NCI-H526 (cell line): ENCODE results near the gene DGKG.
A peak's percentile ranks its signal among the peaks of the same experiment; 100 is the strongest.

Experiments used
- DNase-seq, 2 experiments: peaks; one replicate each; lab custom pipeline; 2025; lab: John Stamatoyannopoulos, UW

Gene DGKG

DNA sequence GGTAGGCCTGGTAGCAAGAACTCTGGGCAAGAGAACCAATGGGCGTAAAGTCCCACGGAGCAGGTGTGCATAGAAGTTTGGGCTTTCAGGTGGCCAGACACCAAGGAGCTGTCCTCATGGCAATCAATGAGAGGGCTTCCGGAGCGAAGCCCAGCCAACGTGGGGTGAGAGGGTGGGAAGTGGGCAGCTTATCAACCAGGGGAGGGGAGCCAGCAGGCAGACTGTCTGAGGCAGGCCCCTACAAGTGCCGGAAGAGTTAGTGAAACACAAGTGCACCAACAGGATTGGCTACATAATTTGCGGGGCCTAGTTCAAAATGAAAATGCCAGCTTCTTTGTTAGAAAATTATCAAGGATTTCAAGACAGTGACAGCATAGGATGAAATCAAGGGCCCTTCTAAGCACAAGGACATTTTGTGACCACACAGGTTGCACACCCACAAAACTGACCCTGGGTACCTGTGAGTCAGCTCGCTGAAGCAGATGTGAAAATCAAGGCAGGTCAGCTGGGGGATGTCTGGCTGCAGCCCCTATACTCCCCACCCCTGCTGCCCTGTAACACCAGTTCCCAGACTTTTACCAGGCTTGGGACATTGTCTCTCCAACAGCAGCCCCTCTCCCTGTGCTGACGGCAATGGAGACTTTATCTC lies 151.1 kb downstream of the DGKG start:
- no peak for DNase-seq

DNA sequence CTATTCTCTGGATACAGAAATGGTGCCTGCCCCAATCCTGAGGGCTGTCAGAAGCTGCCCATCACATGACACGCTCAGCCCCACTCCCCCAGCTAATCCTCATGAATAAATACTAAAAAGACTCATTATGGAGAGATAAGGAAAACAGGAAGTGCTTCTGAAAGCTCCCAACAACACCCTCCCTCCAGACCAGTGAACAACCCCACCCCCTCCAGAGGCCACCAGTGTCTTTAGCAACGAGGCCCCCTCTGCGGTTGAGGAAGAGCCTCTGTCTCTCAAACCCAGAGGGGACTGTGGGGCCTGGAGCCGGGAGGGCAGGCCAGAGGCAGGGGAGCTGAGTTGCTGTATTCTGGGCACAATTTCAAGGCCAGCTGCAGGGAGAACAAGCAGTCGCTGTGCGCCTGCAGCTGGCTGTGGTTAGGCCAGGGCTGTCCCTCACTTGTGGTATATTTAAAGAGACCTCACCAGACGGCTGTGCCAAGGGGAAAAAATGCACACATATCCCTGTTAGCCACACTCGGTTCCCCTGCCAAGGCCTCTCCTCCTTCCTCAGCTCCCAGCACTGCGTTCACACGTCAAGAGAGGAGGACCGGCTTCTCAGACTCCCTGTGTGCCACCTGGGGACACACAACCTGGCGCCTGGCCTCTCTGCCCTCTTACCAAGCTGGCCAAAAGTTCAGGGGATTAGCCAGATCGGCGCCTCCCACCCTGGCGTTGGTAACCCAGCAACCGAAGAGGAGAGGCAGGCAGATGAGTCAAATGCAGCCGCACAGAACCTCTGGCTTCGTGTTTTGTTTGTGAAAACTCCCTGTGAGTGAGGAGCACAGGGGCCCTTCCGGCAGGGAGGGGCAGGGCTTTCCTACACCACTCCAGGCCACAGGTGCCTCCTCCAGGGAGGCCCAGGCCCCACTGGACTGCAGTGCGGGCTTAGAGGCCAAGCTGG lies 152.0 kb downstream of the DGKG start:
- DNase-seq: peak; percentile 35 to 66

DNA sequence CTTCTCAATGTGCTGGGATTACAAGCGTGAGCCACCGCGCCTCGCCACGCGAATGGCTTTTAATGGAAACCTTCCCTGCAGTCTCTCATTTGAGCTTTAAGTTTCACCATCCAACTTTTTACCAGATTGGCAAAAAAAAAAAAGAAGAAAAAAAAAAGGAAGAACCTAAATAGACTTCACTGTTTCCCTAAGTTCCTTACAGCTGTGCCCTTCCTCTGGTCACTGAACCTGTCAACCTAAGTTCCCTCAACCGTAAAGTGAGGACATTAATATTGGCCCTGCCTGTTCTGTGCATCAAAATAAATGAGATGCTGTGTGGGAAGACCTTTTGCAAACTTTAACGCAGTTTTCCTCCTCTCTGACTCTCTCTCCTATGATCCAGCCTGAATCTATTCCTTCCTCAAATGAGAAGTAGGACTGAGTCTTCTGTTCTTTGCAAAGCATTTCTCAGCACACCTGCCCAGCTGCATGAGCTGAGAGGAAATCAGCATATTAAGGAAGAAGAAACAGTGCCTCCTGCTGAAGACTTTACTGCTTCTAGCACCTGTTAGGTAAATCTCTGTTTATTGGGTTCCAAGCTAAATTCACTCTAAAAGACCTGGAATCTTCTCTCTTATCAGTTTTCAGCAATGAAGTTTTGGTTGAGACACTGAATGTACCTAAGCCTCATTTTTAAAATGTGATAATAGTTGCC lies 153.6 kb downstream of the DGKG start:
- no peak for DNase-seq

DNA sequence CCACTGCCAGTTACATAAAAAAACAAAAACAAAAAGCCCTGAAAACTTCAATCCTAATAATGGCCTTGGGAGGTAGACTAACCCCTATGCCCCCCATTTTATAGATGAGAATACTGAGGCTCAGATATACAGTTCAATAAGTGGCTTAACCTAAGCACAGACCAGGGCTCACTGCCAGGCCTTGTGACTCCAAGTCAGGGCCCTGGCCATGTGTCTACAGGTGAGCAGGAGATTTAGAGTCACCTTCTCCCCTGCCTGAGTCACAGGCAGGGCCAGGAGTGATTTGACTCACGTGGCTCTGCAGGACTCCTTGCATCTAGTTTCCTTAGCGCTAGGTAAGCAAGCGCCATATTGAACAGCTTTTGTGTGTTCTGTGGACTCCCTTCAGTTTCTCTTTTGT lies 154.5 kb downstream of the DGKG start:
- no peak for DNase-seq

DNA sequence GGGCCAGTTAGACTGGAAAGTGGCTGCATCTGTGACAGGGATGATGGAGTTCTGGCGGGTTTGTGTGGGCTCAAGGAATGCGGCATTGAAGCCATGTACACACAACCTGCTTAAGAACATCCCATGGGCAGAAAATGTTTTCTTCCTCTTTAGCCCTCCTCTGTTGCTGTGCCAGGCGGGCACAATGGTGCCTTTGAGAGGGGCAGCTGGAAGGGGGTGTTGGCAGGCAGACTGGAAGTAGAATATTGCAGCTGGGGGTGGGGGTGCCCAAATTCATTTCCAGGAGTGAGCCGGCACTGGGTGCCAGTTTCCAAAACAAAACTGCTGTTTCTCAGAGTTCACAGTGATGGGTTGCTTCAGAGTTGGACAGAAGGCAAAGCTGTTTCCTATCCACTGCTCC lies 161.3 kb downstream of the DGKG start:
- no peak for DNase-seq

DNA sequence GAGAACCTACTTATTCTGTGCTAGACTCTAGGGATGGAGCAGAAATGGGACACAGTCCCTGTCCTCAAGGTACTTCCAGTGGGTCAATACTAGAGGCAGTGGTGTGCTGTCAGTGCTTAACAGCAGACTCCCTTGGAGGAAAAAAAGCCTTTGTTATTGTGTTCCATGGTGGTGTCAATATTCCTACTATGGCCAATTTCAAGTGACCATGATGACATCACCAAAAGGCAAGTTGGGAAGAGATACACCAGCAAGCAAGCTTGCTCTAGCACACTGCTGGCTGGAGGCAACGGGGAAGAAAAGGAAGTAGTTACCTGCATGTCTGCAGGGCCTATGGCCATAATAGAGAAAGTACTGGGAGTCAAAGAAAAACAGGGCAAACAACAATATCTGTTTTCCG lies 163.6 kb downstream of the DGKG start:
- no peak for DNase-seq

DNA sequence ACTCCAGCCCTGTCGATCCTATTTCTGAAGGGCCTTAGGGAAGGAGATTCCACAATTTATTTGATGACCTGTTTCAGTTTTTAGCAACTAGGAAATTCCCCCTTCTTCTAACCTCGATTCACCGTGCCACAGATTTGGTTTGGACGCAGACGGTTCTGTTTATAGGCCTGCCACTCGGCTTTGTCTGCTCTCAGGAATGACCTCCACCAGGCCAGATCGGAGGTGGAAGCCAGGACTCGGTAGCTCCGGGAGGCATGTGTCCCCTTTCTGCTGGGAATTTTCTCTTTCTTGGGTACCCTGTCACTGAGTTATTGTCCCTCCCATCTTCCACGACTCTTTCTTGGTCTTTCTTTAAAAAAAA lies 167.6 kb downstream of the DGKG start:
- no peak for DNase-seq

DNA sequence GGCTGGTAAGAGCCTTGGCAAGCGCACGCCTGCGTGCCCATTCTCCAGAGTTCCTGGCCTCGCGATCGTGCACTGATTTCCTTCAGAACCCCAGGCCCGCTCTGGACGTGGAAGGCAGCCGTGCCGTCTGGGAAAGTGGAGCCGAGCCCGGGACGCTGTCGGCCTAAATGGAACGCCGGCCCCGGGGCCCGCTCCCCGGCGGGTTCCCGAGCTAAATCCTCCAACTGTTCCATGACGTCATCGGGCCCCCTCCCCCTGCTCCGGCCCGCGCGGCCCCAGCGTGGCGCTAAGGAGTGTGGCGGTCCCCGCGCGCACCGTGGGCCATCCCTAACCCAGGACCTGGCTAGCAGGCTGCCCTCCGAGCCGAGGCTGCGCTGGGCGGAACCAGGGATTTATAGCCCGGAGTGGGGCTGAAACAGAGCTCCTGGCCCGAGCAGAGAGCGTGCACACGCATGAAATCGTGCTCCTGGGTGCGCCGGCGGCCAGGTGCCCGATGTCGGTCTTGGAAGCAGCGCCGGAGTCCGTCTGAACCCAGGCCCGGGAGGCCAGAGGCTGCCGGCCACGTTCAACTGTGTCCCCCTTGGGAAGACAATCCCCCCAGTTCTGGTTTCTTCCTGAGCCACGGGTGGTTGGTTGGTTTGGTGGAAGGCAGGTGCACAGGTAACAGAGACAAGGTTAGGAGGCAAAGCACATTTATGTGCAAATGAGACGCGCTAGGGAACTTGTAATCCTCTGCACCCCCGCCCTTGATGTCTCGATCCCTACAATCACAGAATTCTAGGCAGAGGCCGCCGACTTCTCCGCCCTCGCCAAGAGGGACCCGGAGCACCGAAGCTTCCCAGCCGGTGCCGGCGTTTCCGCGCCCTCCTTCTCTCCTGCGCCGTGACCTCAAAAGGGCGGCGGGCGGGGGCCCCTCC lies 168.2 kb downstream of the DGKG start:
- DNase-seq: peak; percentile 37 to 66

DNA sequence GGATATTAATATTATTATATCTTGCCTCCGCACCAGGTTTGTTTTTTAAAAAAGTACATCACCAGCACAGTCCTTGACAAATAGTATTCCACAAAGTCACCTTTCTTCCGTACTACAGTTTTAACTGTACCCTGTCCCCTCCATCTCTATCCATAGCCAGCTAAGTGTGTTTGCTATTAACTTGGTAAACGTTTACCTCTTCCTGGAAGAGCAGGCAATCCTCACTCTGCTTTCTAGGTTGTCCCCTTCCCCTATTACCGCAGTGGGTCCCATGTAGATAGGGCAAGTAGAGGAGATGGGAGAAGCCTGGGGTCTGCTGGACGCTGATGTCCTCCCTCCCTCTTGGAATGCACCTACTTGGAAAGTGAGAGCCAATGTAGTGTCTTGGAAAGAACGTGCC lies 169.2 kb downstream of the DGKG start:
- DNase-seq: no peak

DNA sequence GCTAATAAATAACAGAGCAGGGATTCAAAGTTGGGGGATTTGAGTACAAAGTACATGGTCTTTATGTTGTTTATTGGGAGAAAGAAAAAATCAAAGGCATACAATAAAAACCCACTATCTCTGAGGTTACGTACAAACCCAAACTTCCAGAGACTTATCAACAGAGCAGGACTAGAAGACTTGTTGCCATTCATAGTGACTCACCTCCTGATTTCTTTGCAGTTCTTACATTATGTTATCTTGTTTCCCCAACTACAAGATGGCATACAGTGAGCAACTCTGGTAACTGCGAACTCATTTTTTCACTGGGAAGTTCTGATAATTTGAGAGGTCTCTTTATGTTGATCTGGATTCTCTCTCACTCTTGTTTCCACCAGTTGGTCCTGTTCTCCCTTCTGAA lies 172.5 kb downstream of the DGKG start:
- DNase-seq: no peak

DNA sequence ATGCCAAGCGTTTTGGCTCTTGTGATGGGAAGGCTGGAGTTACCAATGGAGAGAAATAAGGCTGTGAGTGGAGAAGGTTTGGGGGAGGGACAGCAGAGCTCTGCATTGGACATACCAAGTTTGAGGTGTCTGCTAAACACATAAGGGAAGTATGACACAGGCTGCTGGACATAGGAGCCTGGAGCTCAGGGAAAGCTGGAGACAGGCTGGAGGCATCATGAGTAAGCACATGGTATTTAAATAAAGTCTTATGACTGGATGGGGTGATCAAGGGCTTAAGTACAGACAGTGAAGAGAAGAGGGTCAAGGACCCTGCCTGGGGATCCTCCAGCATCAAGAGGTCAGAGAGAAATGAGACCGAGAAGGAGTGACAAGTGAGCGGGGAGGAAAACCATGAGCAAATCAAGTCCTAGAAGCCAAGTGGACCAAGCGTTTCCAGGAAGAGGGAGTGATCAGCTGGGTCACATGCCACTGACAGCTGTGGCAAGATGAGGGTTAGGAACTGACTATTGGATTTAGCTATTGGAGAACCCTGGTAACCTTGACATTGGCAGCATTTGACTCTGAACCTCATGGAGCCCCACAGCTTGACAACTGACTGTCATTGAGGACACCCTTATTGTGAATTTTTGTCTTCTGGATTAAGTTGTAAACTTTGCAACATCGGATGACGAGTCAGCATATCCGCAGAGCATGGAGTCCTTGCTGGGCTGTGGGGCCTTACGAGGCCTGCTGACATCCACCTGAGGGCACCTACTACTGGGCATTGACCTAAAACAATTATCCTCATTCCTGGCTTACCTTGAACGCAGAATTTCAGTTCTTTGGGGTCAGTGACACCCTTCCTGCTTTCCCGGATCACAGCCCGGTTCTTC lies 174.4 kb downstream of the DGKG start:
- no peak for DNase-seq

DNA sequence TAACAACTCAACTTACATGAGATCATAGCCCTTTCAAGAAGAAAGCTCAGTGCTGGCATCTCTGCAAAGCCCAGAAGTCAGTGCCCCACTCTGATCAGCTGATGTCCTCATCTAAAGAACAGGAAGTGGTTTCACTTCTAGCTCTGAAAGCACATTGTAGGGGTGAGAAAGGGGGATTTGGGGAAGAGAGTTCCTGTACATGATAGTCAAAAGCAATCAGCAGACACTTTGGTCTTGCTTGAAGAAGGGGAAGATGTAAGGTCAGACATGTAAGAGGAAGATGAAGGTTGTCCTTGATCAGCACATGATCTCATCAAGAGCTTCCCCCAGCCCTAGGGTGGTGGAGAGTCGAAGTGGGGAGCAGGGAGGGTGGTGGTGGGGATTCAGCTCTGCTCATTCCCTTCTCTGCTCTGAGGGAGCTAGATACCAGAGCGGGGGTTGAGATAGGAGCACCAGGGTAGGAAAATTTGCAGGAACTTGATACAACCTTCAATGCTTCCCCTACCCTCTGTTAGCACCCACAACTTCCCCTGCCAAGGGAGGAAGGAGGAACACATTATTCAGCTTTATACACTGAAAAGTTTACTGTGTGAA lies 176.7 kb downstream of the DGKG start:
- DNase-seq: no peak

DNA sequence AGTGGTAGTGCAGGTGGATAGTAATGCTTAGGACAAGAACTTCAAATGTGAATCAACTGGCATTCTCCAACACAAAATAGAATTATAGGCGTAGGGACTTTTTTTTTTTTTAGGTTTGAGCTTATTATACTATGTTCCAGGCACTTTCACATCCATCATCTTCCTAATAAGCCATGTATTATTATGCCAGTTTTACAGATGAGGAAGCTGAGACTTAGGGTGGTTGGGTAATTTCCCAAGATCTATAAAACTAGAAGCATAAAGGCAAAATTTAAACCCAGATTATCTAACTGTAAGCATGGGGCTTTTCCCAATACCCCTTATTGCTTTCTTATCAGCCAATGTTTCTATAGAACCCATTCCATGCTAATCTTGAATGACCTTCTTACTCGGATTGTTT lies 178.0 kb downstream of the DGKG start:
- no peak for DNase-seq

DNA sequence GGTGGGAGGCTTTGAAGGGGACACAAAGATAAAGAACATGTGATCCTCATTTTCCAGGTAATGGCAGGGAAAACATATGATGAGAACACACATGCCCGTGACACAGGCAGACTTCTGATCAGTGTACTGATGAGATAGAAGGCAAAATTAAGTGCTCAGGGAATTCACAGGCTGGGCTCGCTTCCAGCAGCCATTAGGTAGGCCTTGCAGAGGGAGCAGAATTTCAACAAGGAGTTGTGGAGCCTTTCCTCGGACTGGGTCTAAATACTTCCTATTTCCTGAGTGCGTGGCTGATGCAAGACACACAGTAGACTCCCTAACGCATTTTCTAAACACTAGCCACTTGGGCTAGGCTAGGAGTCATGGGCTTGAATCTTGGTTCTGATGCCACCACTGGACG lies 179.2 kb downstream of the DGKG start:
- DNase-seq: no peak

DNA sequence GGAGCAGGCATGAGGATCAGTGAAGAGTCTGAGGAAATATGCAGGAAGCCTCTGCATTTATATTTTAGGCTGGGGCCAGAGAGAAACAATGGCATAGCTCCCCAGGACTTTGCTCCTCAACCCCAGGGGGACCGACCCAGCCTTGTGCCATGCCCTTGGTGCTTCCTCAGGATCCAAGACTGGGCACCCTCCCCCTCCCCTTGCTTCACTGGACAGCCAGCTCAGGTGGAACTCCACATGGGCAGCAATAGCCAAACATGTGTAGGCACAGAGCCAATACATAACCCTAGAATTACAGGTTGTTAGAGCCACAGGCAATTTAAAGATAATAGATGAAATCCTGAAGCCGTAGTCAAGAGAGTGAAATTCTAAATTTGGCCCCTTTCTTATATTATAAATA lies 180.1 kb downstream of the DGKG start:
- no peak for DNase-seq

DNA sequence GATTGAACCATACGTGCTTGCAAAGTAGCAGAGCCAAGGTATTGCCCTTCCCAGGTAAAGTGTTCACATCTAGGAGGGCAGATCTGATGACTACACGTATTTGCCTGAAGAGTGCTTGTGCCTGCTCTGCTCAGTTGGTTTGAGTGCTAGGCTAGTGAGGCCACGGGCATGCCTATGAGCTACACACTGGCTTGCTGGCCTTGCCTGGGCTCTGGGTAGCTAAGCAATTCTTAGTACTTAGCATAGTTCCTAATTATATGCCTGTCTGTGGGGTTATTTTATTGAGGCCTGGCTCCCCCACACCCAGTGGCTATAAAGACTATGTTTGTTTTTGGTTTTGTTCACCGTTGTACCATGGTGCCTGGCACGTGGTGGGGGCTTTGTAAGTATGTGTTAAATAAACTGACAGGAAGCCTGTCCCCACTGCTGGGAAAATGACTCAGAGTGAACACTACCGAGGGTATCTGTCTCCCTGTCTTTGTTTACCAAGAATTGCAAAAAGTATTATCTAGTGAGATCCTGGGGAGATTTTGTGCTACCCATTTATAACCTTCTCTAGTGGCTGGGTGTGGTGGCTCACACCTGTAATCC lies 181.0 kb downstream of the DGKG start:
- DNase-seq: no peak

DNA sequence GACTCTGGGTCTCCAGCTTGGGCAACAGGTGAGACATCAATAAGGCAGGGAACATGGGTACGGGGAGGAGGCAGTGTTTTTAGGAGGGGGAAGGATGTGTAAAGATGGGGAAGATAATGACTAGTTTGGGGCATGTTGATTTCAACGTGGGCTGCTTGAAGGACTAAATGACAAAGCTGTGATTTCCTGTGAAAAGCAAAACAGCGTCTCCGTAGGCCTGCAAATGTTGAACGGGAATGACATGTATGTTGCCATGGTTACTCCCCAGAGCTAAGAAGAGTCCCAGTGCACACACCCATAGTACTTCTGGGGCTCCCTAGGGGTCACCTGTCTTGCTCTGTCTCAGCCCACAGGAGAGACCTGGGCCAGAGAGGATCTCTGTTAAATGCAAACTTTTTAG lies 181.9 kb downstream of the DGKG start:
- no peak for DNase-seq

DNA sequence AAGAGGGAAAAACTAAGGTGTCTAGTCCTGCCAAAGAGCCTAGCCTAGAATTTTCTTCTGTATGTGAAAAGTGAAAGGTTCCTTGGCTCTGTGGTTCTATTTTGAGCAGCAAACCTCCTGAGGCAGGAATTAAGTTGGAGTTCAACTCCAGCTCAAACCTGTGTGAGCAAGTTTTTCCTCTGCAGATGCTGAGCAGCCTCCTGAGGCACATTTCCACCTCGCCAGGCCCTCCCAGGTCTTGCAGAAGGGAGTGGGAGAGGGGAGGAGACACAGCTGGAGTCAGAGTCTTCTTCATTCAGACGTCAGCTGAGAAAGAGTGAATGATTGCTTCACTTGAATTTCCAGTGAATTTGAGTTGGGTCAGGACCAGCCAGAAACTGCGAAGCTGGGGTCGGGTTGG lies 183.6 kb downstream of the DGKG start:
- no peak for DNase-seq

DNA sequence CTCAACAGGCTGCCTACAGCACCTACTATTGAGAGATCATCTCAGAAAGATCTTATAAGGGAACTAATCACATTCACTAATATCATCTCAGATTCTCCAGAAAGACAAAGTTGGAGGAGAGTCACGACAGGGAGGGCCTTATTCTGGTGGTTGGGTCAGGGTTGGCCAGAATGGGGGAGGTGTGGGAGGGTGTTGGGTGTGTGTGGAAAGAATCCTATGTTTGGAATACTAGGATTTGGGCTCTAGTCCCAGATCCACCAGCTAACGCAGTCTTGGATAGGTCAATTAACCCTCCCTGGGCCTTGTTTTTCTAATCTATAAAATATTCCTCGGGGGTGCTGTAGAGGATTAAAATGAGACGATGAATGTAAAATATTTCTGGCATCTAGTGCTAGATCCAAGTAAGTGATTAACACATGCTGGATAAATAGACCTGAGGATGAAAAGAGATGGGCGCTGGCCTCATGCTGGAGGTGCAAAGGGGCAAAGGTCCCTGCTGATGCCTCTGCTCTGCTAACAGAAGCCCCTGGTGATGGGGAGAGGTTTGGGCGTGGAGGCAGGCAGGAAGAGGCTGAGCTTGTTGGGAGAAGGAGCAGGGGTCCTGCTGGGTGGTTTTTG lies 185.6 kb downstream of the DGKG start:
- no peak for DNase-seq
